Endothelial cell of umbilical vein (primary cell): ENCODE measurements around the gene ARFRP1. TPM values are rescaled to one million over a fixed set of nuclear protein-coding genes. Genes with fewer than 3 reads are reported as not detected.

Source experiments
- BruUV-seq: library from RNA; stranded (reverse); fragments of 400-500 nt; replicated peaks from 2 replicates; lab custom pipeline; 2021; lab: Mats Ljungman, UMichigan
- CTCF ChIA-PET: fragments of 300-600, 350-600 bp; sonication (Branson Sonifier 250); formaldehyde crosslinking; loops from one replicate; lab custom pipeline; 2021; ENCODE audit warnings: antibody characterized with exemption, inconsistent platforms; lab: Charles Lee
- POLR2A ChIA-PET: fragments of 300-600, 350-600 bp; sonication (Branson Sonifier 250); formaldehyde crosslinking; loops from one replicate; lab custom pipeline; 2021; ENCODE audit warnings: antibody characterized with exemption, inconsistent platforms; lab: Charles Lee
- DNase-seq: peaks from one replicate; pipeline ENCODE4 v3.0.0-alpha.2; 2011; ENCODE audit warnings: low read depth, low spot score
- FAIRE-seq: peaks from 2 replicates; lab custom pipeline; 2011; peaks lifted over from hg19 to GRCh38; lab: Jason Lieb, UNC
- H2AFZ ChIP-seq: 2 replicates; pipeline ENCODE4 v1.6.0; 2012; ENCODE audit warnings: low read depth, low read length, control low read depth, inconsistent platforms
- H3K27ac ChIP-seq: 2 replicates; pipeline ENCODE4 v1.5.1; 2011; ENCODE audit warnings: low read depth, mild to moderate bottlenecking, control low read depth, low read length, moderate library complexity; ENCODE audit not compliant: insufficient read depth
- H3K27me3 ChIP-seq, 2 experiments: 2 replicates each; pipeline versions ENCODE4 v1.6.0 to v1.6.1; 2011; ENCODE audit warnings: low read length in 2 of 2, mixed read lengths in 1 of 2; ENCODE audit not compliant: control insufficient read depth in 2 of 2, insufficient read depth in 2 of 2
- H3K36me3 ChIP-seq, 2 experiments: 2 replicates in 1 of 2; 3 replicates in 1 of 2; pipeline ENCODE4 v1.5.1; 2011; ENCODE audit warnings: low read length in 2 of 2, mild to moderate bottlenecking in 1 of 2, moderate library complexity in 1 of 2; ENCODE audit not compliant: control insufficient read depth in 2 of 2, insufficient read depth in 2 of 2; ENCODE audit errors: extremely low read depth in 1 of 2
- H3K4me1 ChIP-seq: 3 replicates; pipeline ENCODE4 v1.5.1; 2011; ENCODE audit warnings: mild to moderate bottlenecking, low read length; ENCODE audit not compliant: control insufficient read depth, insufficient read depth; ENCODE audit errors: extremely low read depth
- H3K4me2 ChIP-seq: 2 replicates; pipeline ENCODE4 v1.6.1; 2011; ENCODE audit warnings: low read length, control low read depth, mixed read lengths; ENCODE audit not compliant: insufficient read depth
- H3K4me3 ChIP-seq, 3 experiments: fragments of 200-600 bp in 1 of 3; sonication (generic), shearing (Covaris generic) in 1 of 3; replicated peaks in 1 of 3; 2 replicates each; pipeline ENCODE4 v1.5.1; 2011 to 2016; ENCODE audit warnings: control low read depth in 3 of 3, low read length in 3 of 3, mild to moderate bottlenecking in 2 of 3, inconsistent platforms in 1 of 3, low read depth in 1 of 3, moderate library complexity in 1 of 3; ENCODE audit not compliant: insufficient read depth in 1 of 3
- H3K79me2 ChIP-seq: 2 replicates; pipeline ENCODE4 v1.6.0; 2012; ENCODE audit warnings: low read length, inconsistent platforms; ENCODE audit not compliant: control insufficient read depth, insufficient read depth
- H3K9ac ChIP-seq: replicated peaks from 2 replicates; pipeline ENCODE3; 2011; ENCODE audit warnings: low read length, control low read depth; ENCODE audit not compliant: insufficient read depth; ENCODE audit errors: extremely low read depth
- H3K9me1 ChIP-seq: replicated peaks from 3 replicates; pipeline ENCODE4 v1.6.0; 2011; ENCODE audit warnings: mild to moderate bottlenecking, low read length; ENCODE audit not compliant: control insufficient read depth, insufficient read depth; ENCODE audit errors: extremely low read depth
- H3K9me3 ChIP-seq: replicated peaks from 2 replicates; pipeline ENCODE4 v1.5.1; 2012; ENCODE audit warnings: low read length, inconsistent platforms; ENCODE audit not compliant: control insufficient read depth, insufficient read depth
- H4K20me1 ChIP-seq: replicated peaks from 2 replicates; pipeline ENCODE3; 2011; ENCODE audit warnings: mild to moderate bottlenecking, low read length; ENCODE audit not compliant: control insufficient read depth, insufficient read depth; ENCODE audit errors: extremely low read depth
- CTCF ChIP-seq, 2 donors: IDR thresholded peaks; 1 replicate in 1 of 2; 2 replicates in 1 of 2; pipeline ENCODE4 v1.5.1; 2011; ENCODE audit warnings: low read length in 2 of 2, mild to moderate bottlenecking in 2 of 2, moderate library complexity in 2 of 2, control low read depth in 1 of 2, inconsistent platforms in 1 of 2, low read depth in 1 of 2; ENCODE audit not compliant: insufficient read depth in 1 of 2; ENCODE audit errors: extremely low read depth in 1 of 2
- FOS ChIP-seq: IDR thresholded peaks from 2 replicates; pipeline ENCODE4 v1.6.1; 2011; ENCODE audit warnings: mild to moderate bottlenecking, low read length, moderate library complexity, borderline replicate concordance; ENCODE audit not compliant: insufficient read depth
- GATA2 ChIP-seq: IDR thresholded peaks from 2 replicates; pipeline ENCODE4 v1.7.0; 2011; ENCODE audit warnings: low read depth, mild to moderate bottlenecking, moderate library complexity, mixed read lengths, low read length; ENCODE audit not compliant: insufficient read length, insufficient read depth
- JUN ChIP-seq: IDR thresholded peaks from 2 replicates; pipeline ENCODE4 v1.6.1; 2011; ENCODE audit warnings: borderline replicate concordance, low read depth; ENCODE audit not compliant: insufficient read length, insufficient read depth
- MYC ChIP-seq: IDR thresholded peaks from one replicate; pipeline ENCODE4 v1.6.1; 2011; ENCODE audit warnings: mild to moderate bottlenecking, low read depth, low read length
- POLR2A ChIP-seq: IDR thresholded peaks from 2 replicates; pipeline ENCODE4 v1.6.1; 2012; ENCODE audit warnings: low read depth, mild to moderate bottlenecking, control low read depth, low read length
- dilution Hi-C: fragments of 300-500 bp; cut with MboI; formaldehyde crosslinking; loops from one replicate; pipeline ENCODE4 v1.15.0; 2019; ENCODE audit warnings: low sequenced_read_pairs; ENCODE audit not compliant: extremely low pct_ligation_motif_present
- intact Hi-C: fragments of 100-400 bp; cut with micrococcal nuclease; formaldehyde crosslinking; loops from one replicate; pipeline ENCODE4 v1.10.0; 2022
- polyA plus RNA-seq, 4 experiments: library from polyadenylated mRNA; depleted of rRNA in 3 of 4; stranded (reverse) in 3 of 4; unstranded in 1 of 4; fragments of >200 nt; gene quantifications; 2 replicates each; pipeline versions ENCODE4 v1.2.1 to v1.2.3, GENCODE V29; 2011 to 2012; ENCODE audit warnings: missing spikeins in 1 of 4
- total RNA-seq: library from RNA; stranded (reverse); gene quantifications from 2 replicates; pipeline ENCODE4 v1.2.3, GENCODE V29; 2021

Gene ARFRP1
- total and polyA plus RNA-seq, 2 donors (not counting 3 experiments of a cell fraction or from before 2014, with no cell fraction given), result 48.7 to 51.6 TPM

DNA sequence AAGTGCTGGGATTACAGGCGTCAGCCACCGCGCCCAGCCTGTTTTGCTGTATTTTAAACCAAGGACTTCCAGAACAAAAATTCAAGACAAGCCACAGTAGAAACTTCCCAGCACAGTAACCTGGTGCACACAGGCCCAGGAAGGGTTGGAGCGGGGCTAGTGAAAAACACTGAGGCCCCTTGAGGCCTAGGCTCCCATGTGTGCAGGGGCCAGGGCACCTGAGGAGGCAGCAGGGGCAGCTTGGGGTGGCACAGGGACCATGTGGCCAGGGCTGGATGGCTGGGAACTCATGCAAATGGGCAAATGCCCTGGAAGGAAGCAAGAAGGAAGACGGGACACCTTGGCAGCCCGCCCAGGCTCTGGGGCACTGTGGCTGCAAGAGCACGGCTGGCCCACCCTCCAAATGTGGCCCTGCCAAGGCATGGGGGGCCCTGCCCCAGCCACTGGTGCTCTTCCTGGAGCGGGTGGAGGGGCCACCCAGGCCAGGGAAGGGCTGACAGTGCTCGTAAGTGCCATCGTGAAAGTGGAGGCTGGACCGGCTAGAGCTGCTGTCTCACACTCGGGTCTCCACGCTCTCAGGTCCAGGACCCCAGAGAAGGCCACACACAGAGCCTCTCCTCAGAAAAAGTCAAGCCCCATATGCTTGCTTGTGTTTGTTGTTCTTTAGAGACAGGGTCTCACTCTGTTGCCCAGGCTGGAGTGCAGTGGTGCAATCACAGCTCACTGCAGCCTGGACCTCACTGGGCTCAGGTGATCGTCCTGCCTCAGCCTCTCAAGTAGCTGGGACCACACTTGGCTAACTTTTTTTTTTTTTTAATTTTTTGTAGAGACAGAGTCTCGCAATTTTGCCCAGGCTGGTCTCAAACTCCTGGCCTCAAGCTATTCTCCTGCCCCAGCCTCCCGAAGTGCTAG is 42.1 kb upstream of the ARFRP1 start:
- Histone ChIP-seq H3K36me3 (no peaks in the 10 kb centered on the region), H3K79me2 (no peaks in the 10 kb centered on the region), H3K4me3 (no peak overlapping the region), H4K20me1 (no peaks in the 10 kb centered on the region), H3K9me3 (no peaks in the 10 kb centered on the region), H2AFZ (no peak overlapping the region), H3K4me2 (no peak overlapping the region), H3K9me1 (no peaks in the 10 kb centered on the region), H3K9ac (no peak overlapping the region), H3K27me3 (no peaks in the 10 kb centered on the region), H3K27ac (no peak overlapping the region), H3K4me1 (no peaks in the 10 kb centered on the region)
- no peak for TF ChIP-seq MYC
- TF ChIP-seq GATA2, result no peak
- TF ChIP-seq CTCF (IDR thresholded peaks at IDR 0.05; ENCODE audit: extremely low read depth in 1 of 2, insufficient read depth in 1 of 2, low read depth in 1 of 2, low read length in 2 of 2), result no peak
- TF ChIP-seq FOS, result no peak
- no peak for TF ChIP-seq POLR2A
- no peak for TF ChIP-seq JUN
- POLR2A ChIA-PET, result no interaction called here
- DNase-seq, result no peak
- no TSS peak for BruUV-seq
- dilution Hi-C loops (no loop called here), intact Hi-C loops (no loop called here)
- CTCF ChIA-PET, result interaction anchor here (1.0 kb wide), 1 partner anchor 370 kb away, joined by 3 read pairs; no protein-coding TSS in a partner anchor
- FAIRE-seq, result no peak
